SH-SY5Y (cell line): ENCODE results near the gene PHLDA2.

Source experiments
- GATA2 ChIP-seq: IDR thresholded peaks from 2 replicates; pipeline ENCODE4 v1.6.1; 2011; ENCODE audit warnings: mild to moderate bottlenecking, low read depth, low read length
- GATA3 ChIP-seq: IDR thresholded peaks from 2 replicates; pipeline ENCODE4 v1.6.1; 2011; ENCODE audit warnings: low read depth, mild to moderate bottlenecking, low read length, moderate library complexity

The PHLDA2 gene

DNA sequence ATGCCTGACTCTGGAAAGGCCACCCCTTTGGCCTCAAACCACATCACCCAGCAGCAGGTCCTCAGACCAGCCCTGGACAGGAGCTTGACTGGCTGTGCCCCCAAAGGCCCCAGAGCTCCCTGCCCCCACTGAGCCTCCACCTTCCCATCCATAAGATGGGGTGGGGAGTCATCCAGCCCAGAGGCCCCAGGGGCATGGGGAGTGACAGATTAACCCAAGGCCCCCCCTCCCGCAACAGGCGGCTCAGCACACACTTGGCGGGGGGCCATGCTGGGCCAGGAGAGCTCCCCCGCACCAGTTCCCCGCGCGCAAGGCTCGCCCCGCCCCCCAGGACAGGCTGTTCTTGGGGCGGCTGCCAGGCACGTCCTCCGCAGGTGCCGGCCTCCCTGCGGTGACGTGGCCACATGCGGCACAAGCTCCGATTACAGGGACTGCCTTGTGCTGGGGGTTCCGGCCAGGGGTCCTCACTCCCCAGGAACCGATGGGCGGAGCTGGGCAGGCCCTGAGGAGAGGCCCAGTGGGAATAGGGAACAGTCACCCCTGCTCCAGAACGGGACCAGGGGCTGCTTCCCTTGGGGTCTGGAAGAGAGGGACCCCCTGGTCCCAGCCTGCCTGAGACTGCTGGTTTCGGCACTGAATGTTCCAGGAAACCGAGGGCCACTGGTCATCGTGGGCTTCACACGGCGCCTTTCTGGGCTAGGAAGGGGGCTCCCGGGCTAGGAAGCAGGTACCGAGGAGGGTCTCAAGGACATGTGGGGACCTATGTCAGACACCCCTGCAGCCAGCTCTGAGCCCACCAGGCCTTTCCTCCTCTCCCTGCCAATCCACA is 38.5 kb downstream of the PHLDA2 start:
- TF ChIP-seq GATA2 (no peak), GATA3 (no peak)

- TF ChIP-seq GATA3 (no peak), GATA2 (no peak)
These were observed 39.6 kb downstream of the PHLDA2 start for GRCh38 chr11:2889362-2890273.

DNA sequence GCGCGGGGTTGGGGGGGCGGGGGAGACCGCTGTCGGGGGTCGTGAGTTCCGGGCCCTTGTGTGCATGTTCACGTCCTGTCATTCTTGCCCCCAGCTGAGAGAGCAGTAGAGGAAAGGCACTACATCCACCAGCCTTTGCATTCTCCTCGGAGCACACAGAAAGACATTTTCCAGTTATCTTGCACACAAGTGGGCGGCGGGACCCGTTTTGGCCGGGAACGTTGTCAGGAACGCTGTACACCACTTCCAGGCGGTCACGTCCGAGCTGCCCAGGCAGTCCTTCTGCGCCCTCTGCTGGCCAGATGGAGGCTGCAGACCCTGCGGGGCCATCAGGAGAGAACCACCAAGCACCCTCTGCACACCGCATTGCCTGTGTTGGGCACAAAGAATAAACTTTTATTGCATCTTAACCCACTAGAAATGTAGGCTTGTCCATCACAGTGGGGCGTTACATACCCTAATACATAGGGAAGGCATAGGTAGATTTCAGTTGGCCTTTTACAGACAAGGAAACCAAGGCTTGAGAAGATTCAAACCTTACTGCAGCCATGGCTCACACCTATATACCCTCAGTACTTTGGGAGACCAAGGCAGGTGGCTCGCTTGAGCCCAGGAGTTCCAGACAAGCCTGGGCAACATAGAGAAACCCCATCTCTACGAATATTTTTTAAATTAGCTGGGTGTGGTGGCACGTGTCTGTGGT is 40.8 kb downstream of the PHLDA2 start:
- no peak for TF ChIP-seq GATA3
- TF ChIP-seq GATA2 = no peak

GRCh38 chr11:2887515-2888195 is 41.6 kb downstream of the PHLDA2 start:
- TF ChIP-seq GATA3 = no peak
- no peak for TF ChIP-seq GATA2

DNA sequence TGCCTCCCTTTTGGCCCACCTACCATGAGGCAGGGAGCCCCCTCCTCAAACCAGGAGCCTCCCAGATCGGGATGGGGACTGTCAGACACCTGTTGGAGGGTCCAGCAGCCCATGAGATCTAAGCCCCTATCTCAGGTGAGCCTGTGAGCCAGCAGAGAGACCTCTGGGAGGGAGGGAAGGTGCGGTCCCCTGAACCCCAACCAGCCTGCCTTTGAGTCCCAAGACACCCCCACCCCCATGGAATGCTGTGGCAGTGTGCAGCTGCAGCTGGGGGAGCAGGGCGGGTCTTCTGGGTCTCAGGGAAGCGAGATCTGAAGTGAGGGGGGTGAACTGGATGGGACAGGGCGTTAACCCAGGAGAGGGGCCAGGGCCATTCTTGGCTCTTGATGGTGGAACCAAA is 42.3 kb downstream of the PHLDA2 start:
- TF ChIP-seq GATA3 (no peak), GATA2 (no peak)

GRCh38 chr11:2886191-2886894 is 42.9 kb downstream of the PHLDA2 start:
- TF ChIP-seq GATA3 = no peak

GRCh38 chr11:2885678-2886081 is 43.5 kb downstream of the PHLDA2 start, which contains the start of gene CDKN1C:
TSS of gene CDKN1C (minus strand) at chr11:2885775. CDS start at chr11:2885456, 319 bp downstream.
- TF ChIP-seq GATA2 (no peak), GATA3 (no peak)

DNA sequence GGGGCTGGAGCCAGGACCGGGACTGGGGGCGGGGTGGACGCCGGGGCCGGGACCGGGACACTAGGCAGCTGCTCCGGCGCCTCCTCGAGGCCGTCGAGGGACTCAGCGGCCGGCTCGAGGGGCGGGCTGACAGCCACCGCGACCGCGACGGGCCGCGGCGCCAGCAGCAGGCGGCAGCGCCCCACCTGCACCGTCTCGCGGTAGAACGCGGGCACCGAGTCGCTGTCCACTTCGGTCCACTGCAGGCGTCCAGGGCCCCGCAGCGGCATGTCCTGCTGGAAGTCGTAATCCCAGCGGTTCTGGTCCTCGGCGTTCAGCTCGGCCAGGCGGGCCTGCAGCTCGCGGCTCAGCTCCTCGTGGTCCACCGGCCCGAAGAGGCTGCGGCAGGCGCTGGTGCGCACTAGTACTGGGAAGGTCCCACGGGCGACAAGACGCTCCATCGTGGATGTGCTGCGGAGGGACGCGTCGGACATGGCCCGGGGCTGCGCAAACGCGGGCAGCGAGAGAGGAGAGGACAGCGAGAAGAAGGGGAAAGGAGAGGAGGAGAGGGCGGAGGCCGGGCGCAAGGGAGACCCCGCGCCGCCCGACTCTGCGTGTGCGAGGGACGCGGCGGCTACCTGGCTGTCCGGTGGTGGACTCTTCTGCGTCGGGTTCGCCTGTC is 44.1 kb downstream of the PHLDA2 start:
- TF ChIP-seq GATA3 (no peak), GATA2 (no peak)

GRCh38 chr11:2883979-2884815 is 45.0 kb downstream of the PHLDA2 start:
- TF ChIP-seq GATA2 (no peak), GATA3 (no peak)

DNA sequence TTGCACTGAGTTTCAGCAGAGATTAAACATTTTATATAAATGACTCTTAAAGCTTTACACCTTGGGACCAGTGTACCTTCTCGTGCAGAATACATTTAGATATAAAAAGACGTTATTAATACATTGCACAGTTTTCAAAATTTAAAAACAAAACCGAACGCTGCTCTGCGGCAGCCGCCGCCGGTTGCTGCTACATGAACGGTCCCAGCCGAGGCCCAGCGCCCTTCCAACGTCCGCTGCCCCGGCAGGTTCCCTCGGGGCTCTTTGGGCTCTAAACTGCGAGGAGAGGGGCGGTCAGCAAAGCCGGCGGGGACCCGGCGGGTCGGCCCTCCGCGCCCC is 45.6 kb downstream of the PHLDA2 start:
- no peak for TF ChIP-seq GATA2
- TF ChIP-seq GATA3 = no peak

DNA sequence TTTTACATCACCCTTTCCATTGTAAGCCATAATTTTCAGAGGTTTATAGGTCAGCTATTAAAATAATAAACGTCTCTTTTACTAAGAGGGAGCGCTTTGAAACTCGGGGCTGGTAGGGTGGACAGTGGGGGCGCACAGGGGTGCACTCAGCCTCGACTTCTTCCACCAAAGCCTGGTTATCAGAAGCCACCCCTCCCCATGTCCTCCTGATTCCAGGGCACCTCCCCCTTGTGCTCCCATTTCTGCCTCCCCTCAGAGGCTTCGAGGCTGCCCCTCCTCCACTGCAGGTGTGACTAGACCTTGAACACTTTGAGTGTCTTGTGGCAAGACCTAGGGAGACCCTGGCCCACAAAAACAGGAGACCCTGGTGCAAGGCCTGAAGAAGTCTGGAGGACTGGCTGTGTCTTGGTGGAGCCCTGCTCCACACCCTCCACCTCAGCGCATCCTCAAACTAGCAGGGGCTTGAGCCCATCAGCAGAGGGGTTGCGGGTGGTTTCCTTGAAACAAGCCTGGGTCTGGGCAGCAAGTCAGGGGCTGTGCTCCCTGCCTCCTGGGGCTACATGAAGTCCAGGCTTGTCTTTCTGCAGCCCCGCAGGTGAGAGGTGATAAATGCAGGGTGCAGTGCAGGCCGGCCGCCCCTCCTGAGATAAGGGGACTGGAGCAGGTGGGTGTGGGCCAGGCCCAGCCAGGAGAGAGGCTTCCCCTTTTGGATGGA is 46.7 kb downstream of the PHLDA2 start:
- TF ChIP-seq GATA3 = no peak
- TF ChIP-seq GATA2 = no peak
